GM21515 (cell line): ENCODE data around the gene PGGHG.

Source experiments
- ATAC-seq: cut with Tn5 transposase; IDR thresholded peaks from one replicate; pipeline ENCODE4 v1.9.1; 2021; ENCODE audit not compliant: unreplicated experiment

PGGHG gene

DNA sequence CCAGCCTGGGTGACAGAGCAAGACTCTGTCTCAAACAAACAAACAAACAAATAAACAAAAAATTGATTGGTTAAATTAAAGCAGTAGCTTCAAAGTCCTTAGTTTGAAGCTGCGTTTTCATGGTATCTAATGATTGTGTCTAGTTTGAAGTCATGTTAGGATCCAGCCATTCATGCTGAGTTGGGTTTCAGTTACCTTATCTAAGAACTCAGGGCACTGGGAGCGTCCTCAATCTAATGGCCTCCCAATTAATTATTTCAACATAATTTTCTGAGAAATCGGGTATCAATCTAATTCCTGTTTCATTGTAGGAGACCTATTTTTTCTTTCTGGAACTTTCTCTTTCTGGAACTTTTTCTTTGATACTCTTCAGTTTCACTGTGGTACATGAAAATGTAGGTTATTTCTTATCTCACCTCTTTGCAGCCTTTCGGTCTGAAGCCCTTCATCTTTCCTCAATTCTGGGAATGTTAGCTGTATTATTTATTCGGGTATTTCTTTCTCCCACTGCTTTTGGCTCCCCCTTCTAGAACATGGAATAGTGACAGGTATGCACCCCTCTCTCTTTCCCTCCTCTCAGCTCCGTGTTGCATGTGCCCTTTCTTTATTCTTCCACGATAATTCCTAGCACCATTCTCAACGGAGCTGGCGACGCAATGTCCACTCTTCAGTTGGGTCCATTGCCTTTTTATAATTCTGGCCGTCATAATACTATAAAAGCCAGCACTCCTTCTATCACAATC lies 56.1 kb downstream of the PGGHG start:
- ATAC-seq: no peak
